ENCODE results near the gene C4BPA.

- TF ChIP-seq, protein P1, sequence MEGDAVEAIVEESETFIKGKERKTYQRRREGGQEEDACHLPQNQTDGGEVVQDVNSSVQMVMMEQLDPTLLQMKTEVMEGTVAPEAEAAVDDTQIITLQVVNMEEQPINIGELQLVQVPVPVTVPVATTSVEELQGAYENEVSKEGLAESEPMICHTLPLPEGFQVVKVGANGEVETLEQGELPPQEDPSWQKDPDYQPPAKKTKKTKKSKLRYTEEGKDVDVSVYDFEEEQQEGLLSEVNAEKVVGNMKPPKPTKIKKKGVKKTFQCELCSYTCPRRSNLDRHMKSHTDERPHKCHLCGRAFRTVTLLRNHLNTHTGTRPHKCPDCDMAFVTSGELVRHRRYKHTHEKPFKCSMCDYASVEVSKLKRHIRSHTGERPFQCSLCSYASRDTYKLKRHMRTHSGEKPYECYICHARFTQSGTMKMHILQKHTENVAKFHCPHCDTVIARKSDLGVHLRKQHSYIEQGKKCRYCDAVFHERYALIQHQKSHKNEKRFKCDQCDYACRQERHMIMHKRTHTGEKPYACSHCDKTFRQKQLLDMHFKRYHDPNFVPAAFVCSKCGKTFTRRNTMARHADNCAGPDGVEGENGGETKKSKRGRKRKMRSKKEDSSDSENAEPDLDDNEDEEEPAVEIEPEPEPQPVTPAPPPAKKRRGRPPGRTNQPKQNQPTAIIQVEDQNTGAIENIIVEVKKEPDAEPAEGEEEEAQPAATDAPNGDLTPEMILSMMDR (conservative IDR thresholded peaks at IDR 0.05 in 1 of 2, IDR thresholded peaks at IDR 0.05 in 1 of 2; ENCODE audit: extremely low read depth in 1 of 2, insufficient read depth in 1 of 2, low read depth in 1 of 2, low read length in 2 of 2), result no peak
- TF ChIP-seq EZH2 (IDR thresholded peaks at IDR 0.05; ENCODE audit: borderline replicate concordance, low read length), result no peak
Observed at GRCh38 chr1:207174913-207175312, 70.9 kb downstream of the C4BPA start.
